ENCODE data around the gene ACP2. TPM values are rescaled to one million over a fixed set of nuclear protein-coding genes. Genes with fewer than 3 reads are reported as not detected.
"Not testable (repeated sequence)": the region's sequence is repeated elsewhere in the genome, so short reads cannot be mapped to it uniquely, and the experiment has no call there.

The ACP2 gene
- total RNA-seq, 1 donor from 2014 or later, result 63.3 TPM

GRCh38 chr11:47208628-47209027, 40.0 kb downstream of the ACP2 start:
- Histone ChIP-seq H3K4me3 (no peak overlapping the region), H3K27me3 (no peaks in the 10 kb centered on the region), H3K27ac (no peak overlapping the region), H3K9me3 (no peaks in the 10 kb centered on the region), H3K36me3 (no peaks in the 10 kb centered on the region), H3K4me1 (peaks cover 0 to 11% of the 10 kb centered on the region in 2 donors)
- TF ChIP-seq, protein P1, sequence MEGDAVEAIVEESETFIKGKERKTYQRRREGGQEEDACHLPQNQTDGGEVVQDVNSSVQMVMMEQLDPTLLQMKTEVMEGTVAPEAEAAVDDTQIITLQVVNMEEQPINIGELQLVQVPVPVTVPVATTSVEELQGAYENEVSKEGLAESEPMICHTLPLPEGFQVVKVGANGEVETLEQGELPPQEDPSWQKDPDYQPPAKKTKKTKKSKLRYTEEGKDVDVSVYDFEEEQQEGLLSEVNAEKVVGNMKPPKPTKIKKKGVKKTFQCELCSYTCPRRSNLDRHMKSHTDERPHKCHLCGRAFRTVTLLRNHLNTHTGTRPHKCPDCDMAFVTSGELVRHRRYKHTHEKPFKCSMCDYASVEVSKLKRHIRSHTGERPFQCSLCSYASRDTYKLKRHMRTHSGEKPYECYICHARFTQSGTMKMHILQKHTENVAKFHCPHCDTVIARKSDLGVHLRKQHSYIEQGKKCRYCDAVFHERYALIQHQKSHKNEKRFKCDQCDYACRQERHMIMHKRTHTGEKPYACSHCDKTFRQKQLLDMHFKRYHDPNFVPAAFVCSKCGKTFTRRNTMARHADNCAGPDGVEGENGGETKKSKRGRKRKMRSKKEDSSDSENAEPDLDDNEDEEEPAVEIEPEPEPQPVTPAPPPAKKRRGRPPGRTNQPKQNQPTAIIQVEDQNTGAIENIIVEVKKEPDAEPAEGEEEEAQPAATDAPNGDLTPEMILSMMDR (IDR thresholded peaks at IDR 0.05), result no peak
- intact Hi-C loops (cut with DNase I), result no loop called here
- no peak for DNase-seq (ENCODE audit: low spot score in 2 of 2)

DNA sequence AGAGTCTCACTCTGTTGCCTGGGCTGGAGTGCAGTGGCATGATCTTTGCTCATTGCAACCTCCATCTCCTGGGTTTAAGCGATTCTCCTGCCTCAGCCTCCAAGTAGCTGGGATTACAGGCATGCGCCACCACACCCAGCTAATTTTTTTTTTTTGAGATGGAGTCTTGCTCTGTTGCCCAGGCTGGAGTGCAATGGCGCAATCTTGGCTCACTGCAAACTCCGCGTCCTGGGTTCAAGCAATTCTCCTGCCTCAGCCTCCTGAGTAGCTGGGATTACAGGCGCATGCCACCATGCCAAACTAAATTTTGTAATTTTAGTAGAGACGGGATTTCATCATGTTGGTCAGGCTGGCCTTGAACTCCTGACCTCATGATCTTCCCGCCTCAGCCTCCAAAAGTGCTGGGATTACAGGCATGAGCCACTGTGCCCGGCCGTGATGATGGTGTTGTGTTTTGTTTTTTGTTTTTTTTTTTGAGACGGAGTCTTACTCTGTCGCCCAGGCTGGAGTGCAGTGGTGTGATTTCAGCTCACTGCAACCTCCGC, 40.5 kb downstream of the ACP2 start:
- H3K9me3 ChIP-seq; H3K27me3 ChIP-seq; H3K36me3 ChIP-seq; H3K4me3 ChIP-seq; DNase-seq (ENCODE audit: low spot score in 2 of 2); H3K27ac ChIP-seq; intact Hi-C loops (cut with DNase I); H3K4me1 ChIP-seq: not testable (repeated sequence)

GRCh38 chr11:47207459-47207858, 41.2 kb downstream of the ACP2 start:
- Histone ChIP-seq H3K9me3 (no peaks in the 10 kb centered on the region), H3K4me3 (no peak overlapping the region), H3K4me1 (peaks cover 0 to 9% of the 10 kb centered on the region in 2 donors), H3K27ac (no peak overlapping the region), H3K27me3 (no peaks in the 10 kb centered on the region), H3K36me3 (no peaks in the 10 kb centered on the region)
- no peak for DNase-seq (ENCODE audit: low spot score in 2 of 2)
- TF ChIP-seq, protein P1 (IDR thresholded peaks at IDR 0.05), result no peak
- intact Hi-C loops (cut with DNase I), result no loop called here

DNA sequence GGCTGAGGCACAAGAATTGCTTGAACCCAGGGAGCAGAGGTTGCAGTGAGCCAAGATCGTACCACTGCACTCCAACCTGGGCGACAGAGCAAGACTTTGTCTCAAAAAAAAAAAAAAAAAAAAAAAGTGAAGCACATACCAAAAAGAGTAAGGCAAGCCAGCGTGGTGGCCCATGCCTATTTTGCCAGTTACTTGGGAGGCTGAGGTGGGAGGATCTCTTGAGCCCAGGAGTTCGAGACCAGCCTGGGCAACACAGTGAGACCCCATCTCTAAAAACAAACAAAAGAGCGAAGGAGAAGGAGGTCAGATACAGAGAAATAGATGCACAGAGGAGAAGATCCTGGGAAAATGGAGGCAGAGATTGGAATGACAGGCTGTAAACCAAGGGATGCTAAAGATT, 42.0 kb downstream of the ACP2 start:
- H3K36me3 ChIP-seq; H3K4me3 ChIP-seq; intact Hi-C loops (cut with DNase I); H3K27ac ChIP-seq; H3K27me3 ChIP-seq; H3K4me1 ChIP-seq; DNase-seq (ENCODE audit: low spot score in 2 of 2); H3K9me3 ChIP-seq: not testable (repeated sequence)

GRCh38 chr11:47204637-47204989, 44.0 kb downstream of the ACP2 start:
- Histone ChIP-seq H3K4me3 (no peak overlapping the region), H3K27me3 (no peaks in the 10 kb centered on the region), H3K27ac (no peak overlapping the region), H3K36me3 (no peaks in the 10 kb centered on the region), H3K4me1 (peaks cover 0 to 9% of the 10 kb centered on the region in 2 donors), H3K9me3 (no peaks in the 10 kb centered on the region)
- no peak for DNase-seq (ENCODE audit: low spot score in 2 of 2)
- TF ChIP-seq, protein P1 (IDR thresholded peaks at IDR 0.05), result no peak
- intact Hi-C loops (cut with DNase I), result no loop called here

GRCh38 chr11:47202576-47202975, 46.0 kb downstream of the ACP2 start:
- H3K36me3 ChIP-seq, result no peaks in the 10 kb centered on the region
- no peaks in the 10 kb centered on the region for H3K9me3 ChIP-seq
- TF ChIP-seq, protein P1 (IDR thresholded peaks at IDR 0.05), result no peak
- intact Hi-C loops (cut with DNase I), result no loop called here
- H3K4me1 ChIP-seq, result peaks cover 0 to 9% of the 10 kb centered on the region in 2 donors
- H3K4me3 ChIP-seq, result no peak overlapping the region
- no peak overlapping the region for H3K27ac ChIP-seq
- no peaks in the 10 kb centered on the region for H3K27me3 ChIP-seq
- no peak for DNase-seq (ENCODE audit: low spot score in 2 of 2)

DNA sequence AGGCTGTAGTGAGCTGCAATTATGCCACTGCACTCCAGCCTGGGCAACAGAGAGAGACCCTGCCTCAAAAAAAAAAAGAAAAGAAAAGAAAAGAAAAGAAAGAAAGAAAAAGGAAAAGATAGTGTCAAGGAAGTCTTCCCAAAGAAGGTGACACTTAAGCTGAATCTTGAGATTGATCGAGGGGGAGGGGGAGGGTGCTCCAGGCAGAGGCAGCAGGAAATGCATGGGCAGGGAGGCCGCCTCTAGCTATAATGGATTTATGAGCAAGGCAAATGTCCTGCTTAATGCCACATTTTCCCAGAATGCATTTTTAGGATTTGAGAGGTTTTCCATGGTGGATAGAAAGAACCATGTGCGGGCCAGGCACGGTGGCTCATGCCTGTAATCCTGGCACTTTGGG, 47.6 kb downstream of the ACP2 start:
- Histone ChIP-seq H3K4me3 (no peak overlapping the region), H3K27ac (no peak overlapping the region), H3K4me1 (peaks cover 0 to 9% of the 10 kb centered on the region in 2 donors), H3K27me3 (no peaks in the 10 kb centered on the region), H3K36me3 (no peaks in the 10 kb centered on the region), H3K9me3 (no peaks in the 10 kb centered on the region)
- DNase-seq (ENCODE audit: low spot score in 2 of 2), result no peak
- intact Hi-C loops (cut with DNase I), result no loop called here
- TF ChIP-seq, protein P1 (IDR thresholded peaks at IDR 0.05), result no peak

- H3K27me3 ChIP-seq; intact Hi-C loops (cut with DNase I); H3K4me1 ChIP-seq; H3K9me3 ChIP-seq; H3K36me3 ChIP-seq; H3K27ac ChIP-seq; H3K4me3 ChIP-seq; DNase-seq (ENCODE audit: low spot score in 2 of 2): not testable (repeated sequence)
Measured at GRCh38 chr11:47198161-47198560, 50.5 kb downstream of the ACP2 start.

Data from ascending aorta (tissue), 2 donors.